H1 (cell line): ENCODE results near the gene TXNRD2. TPM values are rescaled to one million over a fixed set of nuclear protein-coding genes. Genes with fewer than 3 reads are reported as not detected.
A peak's percentile ranks its signal among the peaks of the same experiment; 100 is the strongest.

Experiments
- CTCF ChIA-PET: fragments of 300-600 bp; sonication (Branson Sonifier 250); formaldehyde crosslinking; loops from one replicate; lab custom pipeline; 2021; ENCODE audit not compliant: partially characterized antibody; lab: Charles Lee
- POLR2A ChIA-PET: fragments of 300-600 bp; sonication (Branson Sonifier 250); formaldehyde crosslinking; loops from one replicate; lab custom pipeline; 2021; ENCODE audit warnings: inconsistent platforms; ENCODE audit not compliant: partially characterized antibody; lab: Charles Lee
- DNase-seq, 2 experiments: peaks; one replicate each; pipeline versions ENCODE4 v3.0.0 to v3.0.0-alpha.2; 2010 to 2022; ENCODE audit warnings: low spot score in 2 of 2, low read depth in 1 of 2, mixed read lengths in 1 of 2
- FAIRE-seq: peaks from 2 replicates; lab custom pipeline; 2011; peaks lifted over from hg19 to GRCh38; lab: Jason Lieb, UNC
- H2AFZ ChIP-seq: 2 replicates; pipeline ENCODE4 v1.8.1; 2012; ENCODE audit warnings: low read length, inconsistent platforms
- H2AK5ac ChIP-seq: 2 replicates; pipeline ENCODE4 v1.6.1; 2013; ENCODE audit warnings: low read depth, low read length
- H2BK120ac ChIP-seq: replicated peaks from 2 replicates; pipeline ENCODE3; 2013; ENCODE audit warnings: low read depth, low read length, inconsistent platforms
- H2BK12ac ChIP-seq: 2 replicates; pipeline ENCODE4 v1.6.1; 2013; ENCODE audit warnings: low read depth, low read length
- H2BK15ac ChIP-seq: 2 replicates; pipeline ENCODE4 v1.6.1; 2013; ENCODE audit warnings: low read length
- H2BK20ac ChIP-seq: 2 replicates; pipeline ENCODE4 v1.6.1; 2013; ENCODE audit warnings: low read length
- H2BK5ac ChIP-seq: 2 replicates; pipeline ENCODE4 v1.6.1; 2013; ENCODE audit warnings: low read depth, low read length
- H3K14ac ChIP-seq: 2 replicates; pipeline ENCODE4 v1.6.1; 2013; ENCODE audit warnings: inconsistent platforms; ENCODE audit not compliant: insufficient read length
- H3K18ac ChIP-seq: 2 replicates; pipeline ENCODE4 v1.6.1; 2013; ENCODE audit warnings: low read length; ENCODE audit errors: extremely low read depth
- H3K23ac ChIP-seq: 2 replicates; pipeline ENCODE4 v1.6.1; 2013; ENCODE audit warnings: inconsistent platforms; ENCODE audit not compliant: insufficient read length
- H3K23me2 ChIP-seq: 2 replicates; pipeline ENCODE4 v1.6.1; 2013; ENCODE audit warnings: low read depth, low read length
- H3K27ac ChIP-seq: 2 replicates; pipeline ENCODE4 v1.6.1; 2011; ENCODE audit warnings: low read depth, low read length, inconsistent platforms
- H3K27me3 ChIP-seq, 4 experiments: replicated peaks in 1 of 4; 1 replicate in 1 of 4; 2 replicates in 3 of 4; pipeline versions ENCODE4 v1.6.1 to v1.8.1; 2011 to 2013; ENCODE audit warnings: low read length in 3 of 4, mild to moderate bottlenecking in 3 of 4, inconsistent platforms in 2 of 4, mixed read lengths in 2 of 4, moderate library complexity in 1 of 4; ENCODE audit not compliant: control insufficient read depth in 3 of 4, insufficient read depth in 3 of 4; ENCODE audit errors: extremely low read depth in 1 of 4
- H3K36me3 ChIP-seq, 4 experiments: 2 replicates each; pipeline versions ENCODE4 v1.6.1 to v1.8.1; 2011 to 2013; ENCODE audit warnings: mild to moderate bottlenecking in 4 of 4, low read length in 3 of 4, moderate library complexity in 2 of 4, control low read depth in 1 of 4, inconsistent platforms in 1 of 4; ENCODE audit not compliant: insufficient read depth in 4 of 4, control insufficient read depth in 2 of 4
- H3K4ac ChIP-seq: replicated peaks from 2 replicates; pipeline ENCODE3; 2013; ENCODE audit warnings: low read length, low read depth, mixed read lengths, inconsistent platforms; ENCODE audit not compliant: insufficient read length
- H3K4me1 ChIP-seq, 4 experiments: replicated peaks in 1 of 4; 1 replicate in 1 of 4; 2 replicates in 3 of 4; pipeline versions ENCODE4 v1.6.1 to v1.8.1; 2011 to 2013; ENCODE audit warnings: low read length in 3 of 4, inconsistent platforms in 2 of 4, mixed read lengths in 1 of 4; ENCODE audit not compliant: insufficient read depth in 4 of 4, control insufficient read depth in 3 of 4
- H3K4me2 ChIP-seq, 2 experiments: 2 replicates each; pipeline versions ENCODE4 v1.6.1 to v1.8.1; 2011 to 2013; ENCODE audit warnings: low read depth in 2 of 2, low read length in 2 of 2, control low read depth in 1 of 2, inconsistent platforms in 1 of 2, mild to moderate bottlenecking in 1 of 2; ENCODE audit not compliant: insufficient read depth in 1 of 2
- H3K4me3 ChIP-seq, 4 experiments: fragments of 200-600, 300-600 bp in 1 of 4; sonication (generic), shearing (Covaris generic), sonication (Bioruptor Twin) in 1 of 4; 2 replicates each; pipeline versions ENCODE4 v1.5.1 to v1.8.1; 2011 to 2016; ENCODE audit warnings: low read length in 4 of 4, low read depth in 3 of 4, control low read depth in 2 of 4, inconsistent platforms in 2 of 4, mild to moderate bottlenecking in 2 of 4, mixed read lengths in 1 of 4, moderate library complexity in 1 of 4; ENCODE audit not compliant: insufficient read depth in 2 of 4; ENCODE audit errors: extremely low read depth in 1 of 4
- H3K56ac ChIP-seq: replicated peaks from 2 replicates; pipeline ENCODE3; 2013; ENCODE audit warnings: low read depth, mild to moderate bottlenecking, mixed read lengths, low read length, inconsistent platforms; ENCODE audit not compliant: insufficient read length
- H3K79me1 ChIP-seq: 2 replicates; pipeline ENCODE4 v1.6.1; 2013; ENCODE audit warnings: low read depth, low read length, control low read depth
- H3K79me2 ChIP-seq, 2 experiments: 2 replicates each; pipeline versions ENCODE4 v1.6.1 to v1.8.1; 2012 to 2013; ENCODE audit warnings: low read length in 2 of 2, mild to moderate bottlenecking in 2 of 2, inconsistent platforms in 1 of 2; ENCODE audit not compliant: insufficient read depth in 2 of 2, control insufficient read depth in 1 of 2
- H3K9ac ChIP-seq, 4 experiments: replicated peaks in 1 of 4; 1 replicate in 1 of 4; 2 replicates in 3 of 4; pipeline versions ENCODE4 v1.6.1 to v1.8.1; 2011 to 2013; ENCODE audit warnings: low read depth in 3 of 4, low read length in 3 of 4, control low read depth in 2 of 4, mild to moderate bottlenecking in 2 of 4, moderate library complexity in 2 of 4, inconsistent platforms in 1 of 4; ENCODE audit errors: extremely low read depth in 1 of 4
- H3K9me3 ChIP-seq, 2 experiments: 2 replicates each; pipeline versions ENCODE4 v1.6.1 to v1.8.1; 2012 to 2013; ENCODE audit warnings: mild to moderate bottlenecking in 2 of 2, moderate library complexity in 2 of 2, control low read depth in 1 of 2, inconsistent platforms in 1 of 2, low read depth in 1 of 2, low read length in 1 of 2, mixed read lengths in 1 of 2; ENCODE audit not compliant: insufficient read depth in 2 of 2
- H4K20me1 ChIP-seq, 2 experiments: replicated peaks in 1 of 2; 2 replicates each; pipeline versions ENCODE3 to v1.8.1; 2011 to 2013; ENCODE audit warnings: inconsistent platforms in 2 of 2, low read length in 2 of 2, mild to moderate bottlenecking in 1 of 2; ENCODE audit not compliant: insufficient read depth in 2 of 2, control insufficient read depth in 1 of 2
- H4K5ac ChIP-seq: 2 replicates; pipeline ENCODE4 v1.6.1; 2013; ENCODE audit warnings: low read length, low read depth, mixed read lengths, inconsistent platforms; ENCODE audit not compliant: insufficient read length
- H4K8ac ChIP-seq: 2 replicates; pipeline ENCODE4 v1.8.0; 2013; ENCODE audit warnings: mild to moderate bottlenecking, moderate library complexity, low read length, inconsistent platforms; ENCODE audit not compliant: insufficient read depth; ENCODE audit errors: extremely low read depth
- H4K91ac ChIP-seq: replicated peaks from 2 replicates; pipeline ENCODE3; 2013; ENCODE audit warnings: low read length, mixed read lengths, inconsistent platforms; ENCODE audit not compliant: insufficient read length
- CBX8 ChIP-seq: fragments of 300-800, 300-1000 bp; sonication (generic); IDR thresholded peaks from 2 replicates; pipeline ENCODE4 v1.7.1; 2016; ENCODE audit warnings: low read depth, low read length, borderline replicate concordance
- EZH2 ChIP-seq: fragments of 200-600 bp; sonication (generic); IDR thresholded peaks from 2 replicates; pipeline ENCODE4 v1.7.1; 2012; ENCODE audit warnings: low read depth, mild to moderate bottlenecking, moderate library complexity, low read length, inconsistent platforms; ENCODE audit not compliant: severe bottlenecking
- WGBS, 2 experiments: shearing (Covaris generic) in 1 of 2; methylation state at CpG; one replicate each; pipeline versions ENCODE4 v1.1.6 to v1.1.7; 2013 to 2015; ENCODE audit warnings: low lambda C conversion rate in 2 of 2, mixed read lengths in 2 of 2, inconsistent platforms in 1 of 2, low coverage in 1 of 2, missing lambda C conversion rate in 1 of 2; ENCODE audit not compliant: insufficient replicate concordance in 2 of 2, insufficient coverage in 1 of 2, insufficient read length in 1 of 2; ENCODE audit errors: extremely low coverage in 1 of 2, missing lambda C conversion rate in 1 of 2; 5-methylcytosine and 5-hydroxymethylcytosine counted together
- polyA plus RNA-seq, 7 experiments: library from polyadenylated mRNA; depleted of rRNA in 3 of 7; stranded (reverse) in 5 of 7; unstranded in 2 of 7; fragments of >200 nt in 5 of 7; fragments of 200-250 nt in 2 of 7; gene quantifications; 1 replicate in 5 of 7; 2 replicates in 1 of 7; 4 replicates in 1 of 7; pipeline versions ENCODE4 v1.2.1 to v1.2.3, GENCODE V29; 2011 to 2013; ENCODE audit warnings: missing spikeins in 2 of 7, mixed read lengths in 2 of 7
- total RNA-seq: library from RNA; stranded (reverse); fragmentation: NEBNext Ultra II Directional; extraction: Animal tissue kit (Norgen Biotek cat#: 25700); gene quantifications from 2 replicates; pipeline ENCODE4 v1.2.1, GENCODE V29; 2021
- TF ChIP-seq, protein P1 (sequence below), 3 experiments: IDR thresholded peaks; 1 replicate in 2 of 3; 2 replicates in 1 of 3; pipeline versions ENCODE4 v1.5.1 to v1.6.1; 2011; ENCODE audit warnings: low read length in 3 of 3, mild to moderate bottlenecking in 3 of 3, inconsistent platforms in 2 of 3, low read depth in 1 of 3, moderate library complexity in 1 of 3; ENCODE audit not compliant: insufficient read depth in 1 of 3; ENCODE audit errors: control extremely low read depth in 1 of 3

Gene TXNRD2
- total and polyA plus RNA-seq, 2 of the 8 experiments (the other 6 are each of a cell fraction or from before 2014, with no cell fraction given): 14.8 to 21.9 TPM

DNA sequence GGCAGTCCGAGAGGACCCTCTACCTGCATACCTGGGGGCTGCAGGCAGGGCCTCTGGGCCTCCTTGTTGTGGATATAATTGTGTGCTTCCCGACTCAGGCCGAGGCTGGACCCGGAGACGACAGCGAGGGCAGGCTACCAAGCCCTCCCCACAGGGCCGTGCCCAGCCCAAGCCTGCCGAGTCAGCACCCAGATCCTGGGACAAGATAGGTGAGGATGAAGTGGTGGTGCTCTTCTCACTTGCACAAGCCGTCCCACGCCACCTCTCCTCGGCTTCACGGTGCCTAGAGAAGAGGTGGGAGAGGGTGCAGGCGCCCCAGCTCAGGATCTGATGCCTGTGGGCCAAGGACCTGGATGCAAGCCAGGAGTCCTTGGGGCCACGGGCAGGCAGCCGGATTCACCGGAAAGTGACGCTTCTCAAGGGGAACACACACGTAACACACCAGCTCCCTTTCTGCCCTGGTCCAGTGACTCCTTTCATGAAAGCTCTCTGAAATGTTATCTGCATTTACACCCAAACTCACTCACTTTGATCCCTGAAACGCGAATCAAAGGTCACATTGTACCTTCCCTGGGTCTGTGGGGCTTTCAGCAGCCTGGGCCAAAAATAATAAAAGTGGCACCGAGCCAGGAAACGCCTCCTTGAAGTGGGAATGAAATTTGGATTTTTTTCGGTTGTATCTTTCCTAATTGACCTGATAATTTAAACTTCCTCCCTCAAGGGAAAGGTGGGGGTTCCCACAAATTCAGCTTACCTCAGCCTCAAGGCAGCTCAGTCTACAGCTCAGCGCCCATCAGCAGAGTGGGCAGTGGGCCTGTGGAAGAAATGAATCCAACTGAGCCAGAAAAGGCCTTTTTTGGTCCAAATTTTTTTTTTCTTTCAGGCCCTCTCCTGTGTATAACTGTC is 85.9 kb downstream of the TXNRD2 start:
- Histone ChIP-seq H2BK15ac (no peak overlapping the region; the same call in 1 of the 2 replicates), H2BK12ac (no peak overlapping the region), H3K18ac (peak overlapping the region; percentile 68), H3K9ac (peak overlapping the region; percentile 29 to 73 (median 70)), H4K20me1 (peaks cover 7 to 26% of the 10 kb centered on the region in 2 experiments), H3K23ac (no peak overlapping the region), H3K4me2 (peak overlapping the region; percentile 88 to 96), H3K79me1 (peaks cover 18% of the 10 kb centered on the region), H3K79me2 (peaks cover 0 to 26% of the 10 kb centered on the region in 2 experiments; a peak in 3 of 4 replicates), H2AFZ (no peak overlapping the region; the same call in 1 of the 2 replicates), H3K23me2 (peaks cover 16% of the 10 kb centered on the region; the same call in 1 of the 2 replicates), H3K4me1 (peaks cover 0 to 23% (median 12%) of the 10 kb centered on the region in 4 experiments; a peak in 6 of 7 replicates), H3K4ac (peak overlapping the region; percentile 14), H3K27ac (peak overlapping the region; percentile 30; the same call in 1 of the 2 replicates), H4K91ac (peak overlapping the region; percentile 95), H3K9me3 (no peaks in the 10 kb centered on the region), H3K14ac (no peak overlapping the region), H2AK5ac (peak overlapping the region; percentile 7; the same call in 1 of the 2 replicates), H3K4me3 (peak overlapping the region; percentile 60 to 92 (median 87)), H2BK120ac (no peak overlapping the region), H2BK5ac (peak overlapping the region; percentile 95; the same call in 1 of the 2 replicates), H3K56ac (peak overlapping the region; percentile 82), H3K27me3 (no peaks in the 10 kb centered on the region), H3K36me3 (peaks cover 2 to 12% (median 10%) of the 10 kb centered on the region in 4 experiments; a peak in 5 of 8 replicates), H4K5ac (no peak overlapping the region), H2BK20ac (no peak overlapping the region), H4K8ac (peak overlapping the region; percentile 95)
- DNase-seq: no peak
- ChIA-PET CTCF (interaction anchor here (0.7 to 1.7 kb wide), 14 partner anchors 9 to 125 kb away, joined by 3 to 5 read pairs (median 4); no protein-coding TSS in a partner anchor), POLR2A (interaction anchor here (0.6 to 1.5 kb wide), 8 partner anchors 9 to 46 kb away, joined by 3 to 4 read pairs (median 3); no protein-coding TSS in a partner anchor)
- no peak for FAIRE-seq
- 65% methylated on average over 24 of the region's 24 CpGs; no CpG with 5 or more reads in 1 of the 2 experiments for WGBS, 2 experiments
- TF ChIP-seq EZH2 (no peak), CBX8 (no peak)
- TF ChIP-seq, protein P1, sequence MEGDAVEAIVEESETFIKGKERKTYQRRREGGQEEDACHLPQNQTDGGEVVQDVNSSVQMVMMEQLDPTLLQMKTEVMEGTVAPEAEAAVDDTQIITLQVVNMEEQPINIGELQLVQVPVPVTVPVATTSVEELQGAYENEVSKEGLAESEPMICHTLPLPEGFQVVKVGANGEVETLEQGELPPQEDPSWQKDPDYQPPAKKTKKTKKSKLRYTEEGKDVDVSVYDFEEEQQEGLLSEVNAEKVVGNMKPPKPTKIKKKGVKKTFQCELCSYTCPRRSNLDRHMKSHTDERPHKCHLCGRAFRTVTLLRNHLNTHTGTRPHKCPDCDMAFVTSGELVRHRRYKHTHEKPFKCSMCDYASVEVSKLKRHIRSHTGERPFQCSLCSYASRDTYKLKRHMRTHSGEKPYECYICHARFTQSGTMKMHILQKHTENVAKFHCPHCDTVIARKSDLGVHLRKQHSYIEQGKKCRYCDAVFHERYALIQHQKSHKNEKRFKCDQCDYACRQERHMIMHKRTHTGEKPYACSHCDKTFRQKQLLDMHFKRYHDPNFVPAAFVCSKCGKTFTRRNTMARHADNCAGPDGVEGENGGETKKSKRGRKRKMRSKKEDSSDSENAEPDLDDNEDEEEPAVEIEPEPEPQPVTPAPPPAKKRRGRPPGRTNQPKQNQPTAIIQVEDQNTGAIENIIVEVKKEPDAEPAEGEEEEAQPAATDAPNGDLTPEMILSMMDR (IDR thresholded peaks at IDR 0.05; ENCODE audit: control extremely low read depth in 1 of 3, insufficient read depth in 1 of 3, low read depth in 1 of 3, low read length in 3 of 3): peak in 1 of 3 experiments; percentile 14; a peak in 1 of 4 replicates
